Loucy (cell line): ENCODE results near the gene VTI1B.

Source experiments
- CTCF ChIP-seq: fragments of 200-600 bp; sonication (generic); conservative IDR thresholded peaks from 2 replicates; pipeline ENCODE4 v1.5.1; 2014; ENCODE audit warnings: mild to moderate bottlenecking, antibody characterized with exemption, low read length
- EZH2phosphoT487 ChIP-seq: fragments of 200-600 bp; IDR thresholded peaks from 2 replicates; pipeline ENCODE4 v1.6.1; 2018; ENCODE audit warnings: antibody characterized with exemption, mild to moderate bottlenecking, moderate library complexity, borderline replicate concordance

GRCh38 chr14:67683842-67684241 is 9.4 kb upstream of the VTI1B start:
- TF ChIP-seq CTCF (no peak), EZH2phosphoT487 (no peak)
